Tibial nerve (tissue), 4 donors: Measurements from ENCODE around the gene RFX4.

Experiments
- EP300 ChIP-seq, 2 donors: sonication (generic); formaldehyde crosslinking; IDR thresholded peaks; one replicate each; pipeline ENCODE4 v1.6.1; 2017; ENCODE audit warnings: antibody characterized with exemption in 2 of 2, mild to moderate bottlenecking in 1 of 2
- POLR2A ChIP-seq, 2 donors: fragments of 450-650 bp; IDR thresholded peaks; one replicate each; pipeline ENCODE4 v1.6.1; 2017; ENCODE audit warnings: antibody characterized with exemption in 2 of 2, mild to moderate bottlenecking in 2 of 2, moderate library complexity in 2 of 2
- TF ChIP-seq, protein P1 (sequence below), 5 experiments: fragments of 200-600 bp in 3 of 5; fragments of 450-650 bp in 2 of 5; sonication (generic) in 3 of 5; IDR thresholded peaks; one replicate each; pipeline ENCODE4 v1.5.1; 2016 to 2019; ENCODE audit warnings: antibody characterized with exemption in 5 of 5, mild to moderate bottlenecking in 3 of 5, moderate library complexity in 2 of 5

DNA sequence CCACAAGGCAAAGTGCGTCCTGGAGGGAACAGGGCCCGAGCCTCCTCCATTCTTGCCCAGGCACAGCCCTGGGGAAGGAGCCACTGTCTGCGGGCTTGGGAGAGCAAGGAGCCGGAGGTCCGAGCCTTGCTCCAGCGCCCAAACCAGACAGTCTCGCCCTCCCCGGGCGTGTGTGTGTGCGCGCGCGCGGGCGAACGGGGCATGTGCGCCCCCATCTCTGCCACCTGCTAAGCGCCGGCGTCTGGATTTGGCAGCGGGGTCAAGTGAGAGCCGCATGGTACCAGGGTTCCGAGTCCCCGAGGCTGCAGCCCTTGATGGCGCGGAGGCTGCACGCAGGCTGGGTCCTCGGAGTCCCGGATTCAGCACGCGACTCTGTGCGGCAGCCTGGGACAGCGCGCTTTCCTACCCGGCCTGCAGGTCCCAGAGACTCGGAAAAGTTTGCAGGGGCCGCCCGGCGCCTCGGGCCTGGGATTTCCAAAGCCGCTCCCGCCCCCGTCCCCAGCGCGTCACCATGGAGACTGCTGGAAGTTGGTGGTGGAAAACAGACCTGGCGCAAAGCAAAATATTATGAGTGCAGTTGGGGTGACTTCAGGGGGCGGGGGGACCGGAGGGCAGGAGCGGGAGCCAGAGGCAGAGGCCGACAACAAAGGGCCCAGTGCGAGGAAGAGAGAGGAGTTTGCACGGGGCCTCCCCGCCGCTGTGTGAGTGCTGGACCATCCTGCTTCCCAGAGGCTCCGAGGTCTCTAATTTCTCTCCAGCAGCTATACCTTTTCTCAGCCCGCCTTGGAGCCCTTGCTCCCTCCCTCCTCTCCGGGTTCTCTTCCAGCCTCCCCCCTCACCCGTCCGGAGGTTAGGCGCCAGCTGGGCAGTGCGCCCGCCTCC, 4.2 kb downstream of the RFX4 start:
- TF ChIP-seq, protein P1, sequence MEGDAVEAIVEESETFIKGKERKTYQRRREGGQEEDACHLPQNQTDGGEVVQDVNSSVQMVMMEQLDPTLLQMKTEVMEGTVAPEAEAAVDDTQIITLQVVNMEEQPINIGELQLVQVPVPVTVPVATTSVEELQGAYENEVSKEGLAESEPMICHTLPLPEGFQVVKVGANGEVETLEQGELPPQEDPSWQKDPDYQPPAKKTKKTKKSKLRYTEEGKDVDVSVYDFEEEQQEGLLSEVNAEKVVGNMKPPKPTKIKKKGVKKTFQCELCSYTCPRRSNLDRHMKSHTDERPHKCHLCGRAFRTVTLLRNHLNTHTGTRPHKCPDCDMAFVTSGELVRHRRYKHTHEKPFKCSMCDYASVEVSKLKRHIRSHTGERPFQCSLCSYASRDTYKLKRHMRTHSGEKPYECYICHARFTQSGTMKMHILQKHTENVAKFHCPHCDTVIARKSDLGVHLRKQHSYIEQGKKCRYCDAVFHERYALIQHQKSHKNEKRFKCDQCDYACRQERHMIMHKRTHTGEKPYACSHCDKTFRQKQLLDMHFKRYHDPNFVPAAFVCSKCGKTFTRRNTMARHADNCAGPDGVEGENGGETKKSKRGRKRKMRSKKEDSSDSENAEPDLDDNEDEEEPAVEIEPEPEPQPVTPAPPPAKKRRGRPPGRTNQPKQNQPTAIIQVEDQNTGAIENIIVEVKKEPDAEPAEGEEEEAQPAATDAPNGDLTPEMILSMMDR (IDR thresholded peaks at IDR 0.05) = no peak
- TF ChIP-seq POLR2A (IDR thresholded peaks at IDR 0.05) (no peak), EP300 (IDR thresholded peaks at IDR 0.05) (no peak)
